Activated CD4-positive, alpha-beta T cell treated with anti-CD3 and anti-CD28 coated beads, Interleukin-2, Interleukin-6, amounts not matched to agents 100 ng/mL and 50 ng/mL, durations not matched to agents 16 hours and 8 hours (primary cell): Measurements from ENCODE around the gene UBXN11.

ENCODE experiments used
- DNase-seq: peaks from one replicate; pipeline ENCODE4 v3.0.0-alpha.2; 2020

The UBXN11 gene

DNA sequence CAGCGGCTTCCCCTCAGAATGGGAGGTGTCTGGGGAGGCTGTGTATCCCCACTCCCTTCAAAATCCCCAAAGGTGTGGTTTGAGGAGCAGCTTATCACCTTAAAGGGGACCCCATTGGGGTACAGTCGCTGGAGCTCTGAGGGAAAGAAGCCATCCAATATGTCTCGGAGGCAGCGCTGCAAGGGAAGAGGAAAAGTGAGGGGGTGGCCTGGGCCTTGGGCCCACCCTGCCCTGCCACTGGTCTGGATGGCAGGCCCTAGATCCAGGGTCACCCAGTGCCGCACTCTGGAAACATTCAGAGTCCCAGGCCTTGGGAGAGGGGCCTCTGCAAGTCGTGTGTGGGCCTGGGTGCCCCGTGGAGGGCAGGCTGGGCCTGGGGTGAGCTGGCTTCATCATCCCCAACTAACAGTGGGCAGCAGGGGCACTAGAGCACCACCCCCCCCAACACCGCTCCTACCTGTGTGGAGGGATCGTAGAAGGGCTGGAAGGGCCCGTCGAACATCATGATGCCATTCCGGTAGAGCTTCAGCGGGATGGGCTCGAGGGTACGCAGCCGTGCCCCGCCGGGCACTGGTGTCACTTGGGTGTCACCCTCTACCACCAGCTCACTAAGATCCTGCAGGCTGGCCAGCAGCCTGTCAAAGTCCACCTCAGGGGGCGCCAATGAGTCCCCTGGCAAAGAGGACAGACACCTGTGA, 20.9 kb downstream of the UBXN11 start:
- DNase-seq = peak; percentile 77

- DNase-seq = peak; percentile 96
Measured at GRCh38 chr1:26284597-26285347, 21.7 kb downstream of the UBXN11 start.

- no peak for DNase-seq
Measured at GRCh38 chr1:26283871-26284596, 22.4 kb downstream of the UBXN11 start.

DNA sequence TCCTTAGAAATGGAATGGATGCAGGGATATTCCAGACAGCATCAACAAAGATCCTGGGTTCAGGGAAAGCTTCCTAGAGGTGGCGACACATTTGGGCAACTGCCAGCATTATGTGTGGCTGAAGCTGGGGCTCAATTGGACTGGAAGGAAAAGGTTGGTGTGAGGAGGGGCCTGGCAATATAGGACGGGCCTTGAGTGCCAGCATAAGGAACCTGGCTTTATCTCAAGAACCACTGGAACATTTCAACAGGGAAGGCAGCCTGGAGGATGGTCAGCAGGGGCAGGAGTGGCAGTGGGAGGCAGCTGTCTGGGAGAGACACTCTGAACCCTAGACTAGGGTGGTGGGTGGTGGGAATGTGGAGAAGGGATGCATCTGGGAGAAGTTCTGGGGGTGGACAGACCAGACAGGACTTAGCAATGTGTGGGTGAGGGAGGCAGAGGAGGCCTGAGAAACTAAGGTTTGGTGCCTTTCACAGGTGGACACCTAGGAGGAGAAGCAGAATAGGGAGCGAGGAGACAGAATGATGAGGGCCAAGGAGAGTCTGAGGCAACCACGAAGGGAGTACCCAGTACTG, 23.1 kb downstream of the UBXN11 start:
- no peak for DNase-seq

GRCh38 chr1:26282401-26282918, 24.0 kb downstream of the UBXN11 start:
- no peak for DNase-seq

GRCh38 chr1:26281971-26282370, 24.5 kb downstream of the UBXN11 start:
- no peak for DNase-seq

- DNase-seq = no peak
Measured at GRCh38 chr1:26281091-26281958, 25.1 kb downstream of the UBXN11 start.

DNA sequence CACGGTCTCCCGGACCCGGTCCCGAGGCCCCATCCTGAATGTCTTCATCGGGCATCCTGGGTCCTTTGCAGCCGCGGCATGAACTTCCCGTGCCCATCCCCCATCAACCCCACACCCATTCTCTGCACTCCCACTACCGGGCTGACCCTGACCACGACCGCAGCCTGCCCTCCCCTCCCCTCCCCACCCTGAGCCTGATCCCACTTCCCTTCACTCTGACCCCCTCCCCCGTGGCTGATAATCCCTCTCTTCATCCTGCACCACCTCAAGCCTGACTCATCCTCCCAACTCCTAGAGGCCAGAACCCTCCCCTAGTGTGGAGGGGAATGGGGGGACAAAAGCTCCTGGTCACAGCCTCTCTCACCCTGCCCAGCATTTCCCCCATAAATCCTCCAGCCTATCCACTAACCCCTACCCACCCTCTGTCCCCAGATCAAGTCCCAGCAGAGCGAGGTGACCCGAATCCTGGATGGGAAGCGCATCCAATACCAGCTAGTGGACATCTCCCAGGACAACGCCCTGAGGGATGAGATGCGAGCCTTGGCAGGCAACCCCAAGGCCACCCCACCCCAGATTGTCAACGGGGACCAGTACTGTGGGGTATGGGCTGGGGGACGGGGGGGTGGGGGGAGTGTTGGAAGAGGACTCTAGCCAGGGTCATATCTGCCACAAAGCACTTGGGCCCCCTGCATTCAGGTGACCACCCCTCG, 25.9 kb downstream of the UBXN11 start:
- DNase-seq = peak; percentile 55

- peak; percentile 91 for DNase-seq
Measured at GRCh38 chr1:26279456-26280332, 26.7 kb downstream of the UBXN11 start, which contains the start of gene SH3BGRL3. Gene SH3BGRL3 (plus strand): TSS chr1:26280086. CDS start chr1:26280156, 70 bp downstream.

GRCh38 chr1:26278724-26279455, 27.5 kb downstream of the UBXN11 start:
- DNase-seq = peak; percentile 80

GRCh38 chr1:26278303-26278702, 28.1 kb downstream of the UBXN11 start:
- DNase-seq = no peak

DNA sequence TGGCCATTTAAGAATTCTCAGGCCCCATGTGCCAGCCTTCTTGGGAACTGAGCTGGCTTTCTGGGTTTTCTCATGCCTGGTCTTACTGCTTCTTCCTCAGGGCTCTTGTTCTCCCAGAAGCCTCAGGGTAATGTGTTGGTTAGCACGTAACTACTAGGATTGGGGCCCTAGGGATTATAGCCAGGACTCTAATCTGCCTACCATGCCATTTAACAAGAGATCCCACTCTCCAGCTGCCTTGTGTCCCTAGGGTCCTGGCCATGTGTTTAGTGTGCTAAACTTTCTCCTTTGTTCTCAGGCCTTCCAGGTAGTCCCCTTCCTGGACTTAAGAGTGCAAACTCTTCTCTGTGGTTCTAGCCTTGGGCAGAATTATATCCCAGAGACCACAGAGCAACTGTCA, 28.7 kb downstream of the UBXN11 start:
- DNase-seq = no peak

DNA sequence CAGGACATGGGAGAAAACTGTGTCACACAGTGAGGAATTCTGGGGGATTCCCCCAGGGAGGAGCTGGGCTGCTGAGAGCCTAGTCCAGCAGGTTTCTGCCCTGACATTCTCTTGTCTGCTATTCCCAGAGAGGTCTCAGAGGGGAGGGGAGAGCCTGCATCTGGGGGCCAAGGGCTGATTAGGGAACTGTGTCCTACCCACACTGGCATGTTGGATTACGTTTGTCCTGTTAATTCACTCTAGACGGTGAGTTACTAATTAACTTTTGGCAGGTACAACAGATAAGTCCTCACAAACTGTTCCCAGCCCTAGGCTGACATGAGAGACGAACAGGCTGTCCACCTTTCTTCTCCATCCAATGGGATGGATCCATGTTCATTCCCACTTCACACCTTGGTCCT, 29.2 kb downstream of the UBXN11 start:
- DNase-seq = no peak

GRCh38 chr1:26276432-26276838, 30.0 kb downstream of the UBXN11 start:
- DNase-seq = no peak

DNA sequence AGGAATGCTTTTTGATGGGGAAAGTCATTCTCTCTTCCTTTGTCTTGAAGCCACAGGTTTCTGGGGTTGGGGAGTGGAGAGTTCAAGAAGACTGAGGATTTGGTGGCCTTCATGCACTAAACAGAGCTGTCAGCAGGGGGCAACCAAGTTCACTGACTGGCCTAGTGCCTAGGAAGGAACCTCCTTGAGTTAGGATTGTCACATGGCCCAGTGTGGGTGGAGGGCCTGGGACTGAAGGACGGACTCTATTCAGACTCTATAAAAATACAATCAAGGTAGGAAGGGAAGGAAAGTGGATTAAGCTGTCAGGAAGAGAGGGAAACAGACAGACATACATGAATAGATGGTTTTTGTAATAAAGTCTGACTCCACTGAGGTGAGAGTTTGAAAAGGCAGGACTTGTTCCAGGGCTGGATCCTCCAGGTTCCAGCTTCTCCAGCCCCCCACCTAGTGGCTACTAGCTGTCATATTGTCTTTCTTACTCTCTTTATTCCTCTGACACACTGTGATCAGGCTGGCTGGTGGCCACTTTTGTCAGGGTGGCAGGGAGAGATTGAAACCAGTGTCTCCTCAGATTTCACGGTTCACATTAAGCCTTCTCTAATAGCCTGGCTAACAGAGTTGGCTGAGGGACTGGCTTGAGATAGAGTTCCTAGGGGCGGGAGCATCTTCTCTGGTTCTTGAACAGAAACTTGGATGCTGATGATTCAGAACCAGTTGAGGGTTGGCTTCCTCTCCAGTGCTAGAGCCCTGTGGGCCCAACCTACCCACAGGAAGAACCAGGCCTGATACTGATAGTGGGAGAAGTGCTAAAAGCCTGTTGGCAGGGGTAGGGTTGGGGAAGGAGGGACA, 30.6 kb downstream of the UBXN11 start:
- DNase-seq = peak; percentile 91

- peak; percentile 40 for DNase-seq
Measured at GRCh38 chr1:26274801-26275425, 31.5 kb downstream of the UBXN11 start.

DNA sequence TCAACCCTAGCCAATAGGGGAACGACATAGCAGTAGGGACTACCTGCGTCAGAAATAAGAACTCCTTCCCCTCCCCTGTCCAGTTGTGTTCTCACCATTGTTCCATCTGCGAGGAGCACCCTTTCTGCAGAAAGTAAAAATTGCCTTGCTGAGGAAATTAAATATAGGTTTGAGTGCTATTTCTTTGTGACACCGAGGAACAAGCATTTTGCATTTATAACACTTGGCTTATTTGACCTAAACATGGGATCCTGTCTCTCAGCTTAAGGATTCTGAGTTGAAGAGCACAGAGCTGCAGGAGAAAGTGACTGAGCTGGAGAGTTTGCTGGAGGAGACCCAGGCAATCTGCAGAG, 37.3 kb downstream of the UBXN11 start:
- DNase-seq = no peak
